Panc1 (cell line): ENCODE measurements around the gene GPR176. TPM values are rescaled to one million over a fixed set of nuclear protein-coding genes. Genes with fewer than 3 reads are reported as not detected.
A peak's percentile ranks its signal among the peaks of the same experiment; 100 is the strongest.

Source experiments
- ATAC-seq: fragments of 200-7000 bp; cut with Tn5 transposase; 2 replicates; pipeline ENCODE4 v1.9.1; 2020; ENCODE audit warnings: mild to moderate bottlenecking, moderate library complexity
- BruUV-seq: library from RNA; stranded (reverse); fragments of 400-500 nt; replicated peaks from 2 replicates; lab custom pipeline; 2021; lab: Mats Ljungman, UMichigan
- CTCF ChIA-PET: fragments of 300-600 bp; sonication (Branson Sonifier 250); formaldehyde crosslinking; loops from one replicate; lab custom pipeline; 2022; ENCODE audit warnings: antibody characterized with exemption; lab: Charles Lee
- POLR2A ChIA-PET: fragments of 300-600 bp; sonication (Branson Sonifier 250); formaldehyde crosslinking; loops from one replicate; lab custom pipeline; 2022; ENCODE audit warnings: antibody characterized with exemption; lab: Charles Lee
- DNase-seq: peaks from one replicate; pipeline ENCODE4 v3.0.0-alpha.2; 2010; ENCODE audit warnings: low read depth, low spot score
- H3K27ac ChIP-seq: 2 replicates; pipeline ENCODE4 v1.5.1; 2011; ENCODE audit warnings: mild to moderate bottlenecking, low read length, inconsistent platforms
- H3K27me3 ChIP-seq: fragments of 200-500 bp; sonication (Bioruptor generic); 2 replicates; pipeline ENCODE4 v1.6.0; 2014; ENCODE audit warnings: low read length, inconsistent platforms; ENCODE audit not compliant: control insufficient read depth, insufficient read depth
- H3K36me3 ChIP-seq: fragments of 200-500 bp; sonication (Bioruptor generic); 2 replicates; pipeline ENCODE4 v1.5.1; 2014; ENCODE audit warnings: inconsistent platforms, mild to moderate bottlenecking, low read length, moderate library complexity; ENCODE audit not compliant: control insufficient read depth, insufficient read depth
- H3K4me1 ChIP-seq: 2 replicates; pipeline ENCODE4 v1.5.1; 2011; ENCODE audit warnings: inconsistent platforms, mild to moderate bottlenecking, low read length, moderate library complexity; ENCODE audit not compliant: control insufficient read depth, insufficient read depth
- H3K4me3 ChIP-seq, 2 experiments: 2 replicates each; pipeline ENCODE4 v1.5.1; 2011 to 2012; ENCODE audit warnings: low read depth in 2 of 2, low read length in 2 of 2, mild to moderate bottlenecking in 2 of 2, inconsistent platforms in 1 of 2, moderate library complexity in 1 of 2
- H3K9me3 ChIP-seq: fragments of 200-500 bp; sonication (Bioruptor generic); 2 replicates; pipeline ENCODE4 v1.5.1; 2014; ENCODE audit warnings: low read depth, mild to moderate bottlenecking, inconsistent platforms, low read length, moderate library complexity; ENCODE audit not compliant: control insufficient read depth, insufficient read depth
- CTCF ChIP-seq: fragments of 450-650 bp; IDR thresholded peaks from 2 replicates; pipeline ENCODE4 v1.5.1; 2017; ENCODE audit warnings: mild to moderate bottlenecking
- POLR2AphosphoS5 ChIP-seq: IDR thresholded peaks from 2 replicates; pipeline ENCODE4 v1.6.1; 2012; ENCODE audit warnings: mild to moderate bottlenecking, low read depth, low read length, moderate library complexity
- REST ChIP-seq, 2 experiments: IDR thresholded peaks; 2 replicates each; pipeline ENCODE4 v1.6.1; 2011 to 2012; ENCODE audit warnings: low read depth in 2 of 2, control low read depth in 1 of 2, low read length in 1 of 2, mild to moderate bottlenecking in 1 of 2, moderate library complexity in 1 of 2; ENCODE audit not compliant: insufficient read depth in 1 of 2
- SIN3A ChIP-seq: IDR thresholded peaks from 2 replicates; pipeline ENCODE4 v1.6.1; 2012; ENCODE audit warnings: low read depth, mild to moderate bottlenecking, low read length, moderate library complexity, borderline replicate concordance; ENCODE audit not compliant: insufficient read depth
- TCF7L2 ChIP-seq: IDR thresholded peaks from 2 replicates; pipeline ENCODE4 v1.6.1; 2011; ENCODE audit warnings: mild to moderate bottlenecking, low read depth, low read length, inconsistent platforms
- in situ Hi-C: cut with HindIII; loops from 2 replicates; pipeline ENCODE4 v1.10.0; 2016; ENCODE audit warnings: low sequenced_read_pairs, low pct_unique_long_range_greater_than_20kb
- intact Hi-C: fragments of 100-400 bp; cut with micrococcal nuclease; formaldehyde crosslinking; loops from one replicate; pipeline ENCODE4 v1.10.0; 2022; ENCODE audit not compliant: unreplicated experiment
- total RNA-seq: library from RNA; stranded (reverse); gene quantifications from one replicate; pipeline ENCODE4 v1.2.1, GENCODE V29; 2021; ENCODE audit not compliant: unreplicated experiment

The GPR176 gene
- total RNA-seq, 1 experiment from 2014 or later: 12.7 TPM

GRCh38 chr15:39770748-39771689 is 149.0 kb downstream of the GPR176 start:
- in situ Hi-C loops (no loop called here), intact Hi-C loops (no loop called here)
- H3K36me3 ChIP-seq: no peaks in the 10 kb centered on the region
- ATAC-seq (peak; percentile 75), DNase-seq (no peak)
- H3K4me1 ChIP-seq: peaks cover 3% of the 10 kb centered on the region; the same call in 1 of the 2 replicates
- H3K27me3 ChIP-seq: no peaks in the 10 kb centered on the region
- ChIA-PET POLR2A (no interaction called here), CTCF (no interaction called here)
- H3K4me3 ChIP-seq: peak overlapping the region in 1 of 2 experiments; percentile 14; a peak in 1 of 4 replicates
- H3K27ac ChIP-seq: peak overlapping the region; percentile 1; the same call in 1 of the 2 replicates
- H3K9me3 ChIP-seq: no peaks in the 10 kb centered on the region
- no TSS peak for BruUV-seq
- TF ChIP-seq POLR2AphosphoS5: no peak
- TF ChIP-seq CTCF: no peak
- TF ChIP-seq TCF7L2: no peak
- no peak for TF ChIP-seq REST (IDR thresholded peaks at IDR 0.05; ENCODE audit: insufficient read depth in 1 of 2, low read depth in 2 of 2, low read length in 1 of 2)
- TF ChIP-seq SIN3A: no peak

- no peaks in the 10 kb centered on the region for H3K9me3 ChIP-seq
- no peak overlapping the region for H3K27ac ChIP-seq
- POLR2A ChIA-PET: no interaction called here
- peaks cover 3% of the 10 kb centered on the region; the same call in 1 of the 2 replicates for H3K4me1 ChIP-seq
- BruUV-seq: no TSS peak
- intact Hi-C loops: no loop called here
- no peak for ATAC-seq
- no peak for DNase-seq
- no peaks in the 10 kb centered on the region for H3K36me3 ChIP-seq
- TF ChIP-seq TCF7L2 (no peak), SIN3A (no peak), REST (IDR thresholded peaks at IDR 0.05; ENCODE audit: insufficient read depth in 1 of 2, low read depth in 2 of 2, low read length in 1 of 2) (no peak), CTCF (no peak), POLR2AphosphoS5 (no peak)
- in situ Hi-C loops: no loop called here
- CTCF ChIA-PET: no interaction called here
- no peak overlapping the region for H3K4me3 ChIP-seq
- no peaks in the 10 kb centered on the region for H3K27me3 ChIP-seq
These were observed 152.1 kb downstream of the GPR176 start for GRCh38 chr15:39767921-39768320.
